ENCODE measurements around the gene BBX.

DNA sequence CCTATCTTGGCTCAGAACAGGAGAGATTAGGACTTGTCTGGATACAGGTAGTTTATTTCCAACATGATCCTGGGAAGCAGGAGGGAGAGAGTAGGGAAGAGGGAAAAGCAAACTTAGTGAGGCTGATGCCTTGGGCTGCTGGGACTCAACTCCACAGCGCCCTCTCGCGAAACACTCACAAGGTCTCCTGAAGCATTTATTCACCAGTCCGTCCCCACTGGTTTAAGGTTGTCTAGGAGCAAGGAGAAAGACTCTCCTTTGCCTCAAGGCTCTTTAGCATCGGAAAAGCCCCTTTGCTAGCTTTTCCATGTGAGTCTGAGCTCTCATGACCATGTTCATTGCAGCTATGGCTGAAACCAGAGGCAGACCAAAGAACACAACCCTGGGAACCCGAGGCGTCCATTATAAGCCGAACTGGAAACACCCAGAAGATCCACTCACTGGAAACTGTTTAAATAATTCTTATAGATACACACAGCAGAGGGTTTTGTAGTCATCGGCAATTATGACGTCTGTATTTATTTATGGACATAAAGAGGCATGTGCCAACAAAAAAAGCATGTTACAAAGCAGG is 323.6 kb downstream of the BBX start:
- TF ChIP-seq FOXP2 (optimal IDR thresholded peaks at IDR 0.05; ENCODE audit: control extremely low read depth, extremely low read length, insufficient read depth) = no peak
- TF ChIP-seq POLR2AphosphoS5 (IDR thresholded peaks at IDR 0.05; ENCODE audit: borderline replicate concordance, low read depth, low read length) = no peak
- no peak for TF ChIP-seq EZH2 (IDR thresholded peaks at IDR 0.05)
